ENCODE results near the gene NFIX. TPM values are rescaled to one million over a fixed set of nuclear protein-coding genes. Genes with fewer than 3 reads are reported as not detected.

Gene NFIX
- total and polyA plus RNA-seq, 2 of the 13 experiments (the other 11 are each of a cell fraction or from before 2014, with no cell fraction given), result 3.4 to 5.4 TPM

DNA sequence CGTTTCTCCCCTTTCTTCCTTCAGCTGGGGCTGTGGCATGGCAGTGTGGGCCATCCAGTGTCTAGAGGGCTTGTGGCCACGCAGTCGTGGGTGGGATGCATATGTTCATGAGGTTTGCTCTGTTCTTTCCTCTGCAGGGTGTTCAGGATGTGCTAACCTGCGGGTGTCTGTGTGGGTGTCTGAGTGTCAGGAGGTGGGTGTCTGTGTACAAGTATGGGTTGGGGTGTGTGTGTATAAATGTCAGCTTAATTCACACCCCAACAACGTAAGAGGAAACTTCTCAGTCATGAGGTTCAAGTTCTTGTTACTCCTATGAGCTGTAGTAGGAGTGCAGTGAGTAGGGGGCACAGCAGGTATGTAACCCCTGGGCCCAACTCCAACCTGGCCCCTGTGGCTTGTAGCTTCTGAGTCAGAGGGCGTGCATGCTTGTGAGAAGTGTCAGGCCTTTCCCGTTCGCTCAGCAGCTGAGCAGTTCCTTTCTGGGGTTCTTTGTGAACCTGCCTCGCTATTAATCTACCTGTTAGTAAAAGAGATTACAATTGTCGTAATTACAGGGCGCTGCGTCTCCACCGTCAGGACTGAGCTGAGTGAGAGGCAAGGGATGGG, 49.1 kb downstream of the NFIX start:
- Histone ChIP-seq H3K36me3 (replicated peaks in 1 of 2; ENCODE audit: control insufficient read depth in 1 of 2, insufficient read depth in 2 of 2, low read length in 2 of 2) (peaks cover 11 to 27% of the 10 kb centered on the region in 2 experiments; a peak in 4 of 5 replicates), H3K4me3 (replicated peaks in 1 of 3; ENCODE audit: insufficient read depth in 1 of 3, low read depth in 2 of 3, low read length in 3 of 3) (no peak overlapping the region), H3K27ac (ENCODE audit: extremely low read length, insufficient read depth, low read length) (no peak overlapping the region), H3K4me1 (ENCODE audit: insufficient read depth, low read length) (peaks cover 29% of the 10 kb centered on the region), H3K79me2 (ENCODE audit: insufficient read depth, low read length) (peaks cover 14% of the 10 kb centered on the region), H3K9me3 (ENCODE audit: low read length) (no peaks in the 10 kb centered on the region), H2AFZ (ENCODE audit: low read length) (no peak overlapping the region), H4K20me1 (ENCODE audit: insufficient read depth, low read length) (no peaks in the 10 kb centered on the region), H3K4me2 (ENCODE audit: low read depth, low read length) (no peak overlapping the region), H3K9ac (ENCODE audit: insufficient read depth, low read depth, low read length) (no peak overlapping the region), H3K27me3 (ENCODE audit: control insufficient read depth in 1 of 2, insufficient read depth in 2 of 2, low read length in 2 of 2) (no peaks in the 10 kb centered on the region)
- TF ChIP-seq ZNF891 (CRISPR knock-in tag; IDR thresholded peaks at IDR 0.05) (no peak), ZNF44 (CRISPR knock-in tag; IDR thresholded peaks at IDR 0.05) (no peak), PHF21A (CRISPR knock-in tag; IDR thresholded peaks at IDR 0.05) (no peak), FLYWCH1 (CRISPR knock-in tag; IDR thresholded peaks at IDR 0.05) (no peak), SRF (IDR thresholded peaks at IDR 0.05; ENCODE audit: low read depth, low read length) (no peak), RFX5 (IDR thresholded peaks at IDR 0.05; ENCODE audit: low read depth, low read length) (no peak), MTA1 (CRISPR knock-in tag; IDR thresholded peaks at IDR 0.05; ENCODE audit: borderline replicate concordance) (no peak), ATM (IDR thresholded peaks at IDR 0.05; ENCODE audit: borderline replicate concordance) (no peak), ZNF292 (CRISPR knock-in tag; IDR thresholded peaks at IDR 0.05; ENCODE audit: borderline replicate concordance, low read depth) (no peak), ZNF441 (CRISPR knock-in tag; IDR thresholded peaks at IDR 0.05; ENCODE audit: borderline replicate concordance) (no peak), FOXM1 (CRISPR knock-in tag; IDR thresholded peaks at IDR 0.05) (no peak), FIP1L1 (IDR thresholded peaks at IDR 0.05; ENCODE audit: borderline replicate concordance, insufficient read depth, low read depth, low read length) (no peak), RFXAP (CRISPR knock-in tag; IDR thresholded peaks at IDR 0.05; ENCODE audit: borderline replicate concordance) (no peak)
- TF ChIP-seq, protein P1, sequence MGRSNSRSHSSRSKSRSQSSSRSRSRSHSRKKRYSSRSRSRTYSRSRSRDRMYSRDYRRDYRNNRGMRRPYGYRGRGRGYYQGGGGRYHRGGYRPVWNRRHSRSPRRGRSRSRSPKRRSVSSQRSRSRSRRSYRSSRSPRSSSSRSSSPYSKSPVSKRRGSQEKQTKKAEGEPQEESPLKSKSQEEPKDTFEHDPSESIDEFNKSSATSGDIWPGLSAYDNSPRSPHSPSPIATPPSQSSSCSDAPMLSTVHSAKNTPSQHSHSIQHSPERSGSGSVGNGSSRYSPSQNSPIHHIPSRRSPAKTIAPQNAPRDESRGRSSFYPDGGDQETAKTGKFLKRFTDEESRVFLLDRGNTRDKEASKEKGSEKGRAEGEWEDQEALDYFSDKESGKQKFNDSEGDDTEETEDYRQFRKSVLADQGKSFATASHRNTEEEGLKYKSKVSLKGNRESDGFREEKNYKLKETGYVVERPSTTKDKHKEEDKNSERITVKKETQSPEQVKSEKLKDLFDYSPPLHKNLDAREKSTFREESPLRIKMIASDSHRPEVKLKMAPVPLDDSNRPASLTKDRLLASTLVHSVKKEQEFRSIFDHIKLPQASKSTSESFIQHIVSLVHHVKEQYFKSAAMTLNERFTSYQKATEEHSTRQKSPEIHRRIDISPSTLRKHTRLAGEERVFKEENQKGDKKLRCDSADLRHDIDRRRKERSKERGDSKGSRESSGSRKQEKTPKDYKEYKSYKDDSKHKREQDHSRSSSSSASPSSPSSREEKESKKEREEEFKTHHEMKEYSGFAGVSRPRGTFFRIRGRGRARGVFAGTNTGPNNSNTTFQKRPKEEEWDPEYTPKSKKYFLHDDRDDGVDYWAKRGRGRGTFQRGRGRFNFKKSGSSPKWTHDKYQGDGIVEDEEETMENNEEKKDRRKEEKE (IDR thresholded peaks at IDR 0.05), result no peak
- TF ChIP-seq, protein P2, sequence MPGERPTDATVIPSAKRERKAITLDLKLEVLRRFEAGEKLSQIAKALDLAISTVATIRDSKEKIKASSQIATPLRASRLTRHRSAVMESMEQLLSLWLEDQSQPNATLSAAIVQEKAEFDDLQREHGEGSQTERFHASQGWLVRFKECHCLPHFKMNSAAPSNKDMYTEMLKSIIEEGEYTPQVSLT (CRISPR knock-in tag; IDR thresholded peaks at IDR 0.05; ENCODE audit: borderline replicate concordance, low read depth), result no peak
- TF ChIP-seq, protein P3, sequence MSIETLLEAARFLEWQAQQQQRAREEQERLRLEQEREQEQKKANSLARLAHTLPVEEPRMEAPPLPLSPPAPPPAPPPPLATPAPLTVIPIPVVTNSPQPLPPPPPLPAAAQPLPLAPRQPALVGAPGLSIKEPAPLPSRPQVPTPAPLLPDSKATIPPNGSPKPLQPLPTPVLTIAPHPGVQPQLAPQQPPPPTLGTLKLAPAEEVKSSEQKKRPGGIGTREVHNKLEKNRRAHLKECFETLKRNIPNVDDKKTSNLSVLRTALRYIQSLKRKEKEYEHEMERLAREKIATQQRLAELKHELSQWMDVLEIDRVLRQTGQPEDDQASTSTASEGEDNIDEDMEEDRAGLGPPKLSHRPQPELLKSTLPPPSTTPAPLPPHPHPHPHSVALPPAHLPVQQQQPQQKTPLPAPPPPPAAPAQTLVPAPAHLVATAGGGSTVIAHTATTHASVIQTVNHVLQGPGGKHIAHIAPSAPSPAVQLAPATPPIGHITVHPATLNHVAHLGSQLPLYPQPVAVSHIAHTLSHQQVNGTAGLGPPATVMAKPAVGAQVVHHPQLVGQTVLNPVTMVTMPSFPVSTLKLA (IDR thresholded peaks at IDR 0.05), result no peak
- TF ChIP-seq, protein P4, sequence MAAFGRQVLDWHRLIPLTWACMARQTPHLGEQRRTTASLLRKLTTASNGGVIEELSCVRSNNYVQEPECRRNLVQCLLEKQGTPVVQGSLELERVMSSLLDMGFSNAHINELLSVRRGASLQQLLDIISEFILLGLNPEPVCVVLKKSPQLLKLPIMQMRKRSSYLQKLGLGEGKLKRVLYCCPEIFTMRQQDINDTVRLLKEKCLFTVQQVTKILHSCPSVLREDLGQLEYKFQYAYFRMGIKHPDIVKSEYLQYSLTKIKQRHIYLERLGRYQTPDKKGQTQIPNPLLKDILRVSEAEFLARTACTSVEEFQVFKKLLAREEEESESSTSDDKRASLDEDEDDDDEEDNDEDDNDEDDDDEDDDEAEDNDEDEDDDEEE (CRISPR knock-in tag; IDR thresholded peaks at IDR 0.05), result no peak
- TF ChIP-seq, protein P5, sequence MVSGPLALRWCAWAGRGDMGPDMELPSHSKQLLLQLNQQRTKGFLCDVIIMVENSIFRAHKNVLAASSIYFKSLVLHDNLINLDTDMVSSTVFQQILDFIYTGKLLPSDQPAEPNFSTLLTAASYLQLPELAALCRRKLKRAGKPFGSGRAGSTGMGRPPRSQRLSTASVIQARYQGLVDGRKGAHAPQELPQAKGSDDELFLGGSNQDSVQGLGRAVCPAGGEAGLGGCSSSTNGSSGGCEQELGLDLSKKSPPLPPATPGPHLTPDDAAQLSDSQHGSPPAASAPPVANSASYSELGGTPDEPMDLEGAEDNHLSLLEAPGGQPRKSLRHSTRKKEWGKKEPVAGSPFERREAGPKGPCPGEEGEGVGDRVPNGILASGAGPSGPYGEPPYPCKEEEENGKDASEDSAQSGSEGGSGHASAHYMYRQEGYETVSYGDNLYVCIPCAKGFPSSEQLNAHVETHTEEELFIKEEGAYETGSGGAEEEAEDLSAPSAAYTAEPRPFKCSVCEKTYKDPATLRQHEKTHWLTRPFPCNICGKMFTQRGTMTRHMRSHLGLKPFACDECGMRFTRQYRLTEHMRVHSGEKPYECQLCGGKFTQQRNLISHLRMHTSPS (CRISPR knock-in tag; IDR thresholded peaks at IDR 0.05; ENCODE audit: low read depth), result no peak
- no peak for ATAC-seq
- no TSS peak for BruUV-seq (replicated peaks)
- DNase-seq (ENCODE audit: low spot score), result no peak
- intact Hi-C loops (cut with micrococcal nuclease; ENCODE audit: unreplicated experiment), result no loop called here
- in situ Hi-C loops (cut with HindIII; ENCODE audit: extremely low pct_ligation_motif_present, low pct_unique_long_range_greater_than_20kb), result no loop called here
- no peak for FAIRE-seq
- ChIA-PET POLR2A (interaction anchor here (1.1 to 3.8 kb wide), 3 partner anchors 9 to 16 kb away, joined by 3 to 38 read pairs (median 19); no protein-coding TSS in a partner anchor), CTCF (ENCODE audit: low intra/inter-chr PET ratio, low total read pairs) (no interaction called here)
- 95% methylated on average over 11 of the region's 13 CpGs for WGBS (ENCODE audit: low lambda C conversion rate)
